ENCODE measurements around the gene HUNK. TPM values are rescaled to one million over a fixed set of nuclear protein-coding genes. Genes with fewer than 3 reads are reported as not detected.
"Not testable (repeated sequence)": the region's sequence is repeated elsewhere in the genome, so short reads cannot be mapped to it uniquely, and the experiment has no call there.

Gene HUNK
- total RNA-seq, 1 donor from 2014 or later, result 41.9 TPM

GRCh38 chr21:32034850-32035249, 162.0 kb downstream of the HUNK start:
- DNase-seq (ENCODE audit: low spot score, unreplicated experiment), result no peak
- H3K4me3 Mint-ChIP-seq (ENCODE audit: low read depth), result no peak overlapping the region
- no peaks in the 10 kb centered on the region for H3K9me3 Mint-ChIP-seq (ENCODE audit: low read depth)
- no peak for TF ChIP-seq CTCF (IDR thresholded peaks at IDR 0.05; ENCODE audit: unreplicated experiment)
- no peak overlapping the region for H3K27ac Mint-ChIP-seq
- H3K27me3 Mint-ChIP-seq, result peaks cover 3% of the 10 kb centered on the region
- peaks cover 5% of the 10 kb centered on the region for H3K36me3 Mint-ChIP-seq (ENCODE audit: insufficient read depth)
- no peaks in the 10 kb centered on the region for H3K4me1 Mint-ChIP-seq (ENCODE audit: low read depth)

GRCh38 chr21:32035617-32036016, 162.8 kb downstream of the HUNK start:
- Mint-ChIP-seq H3K27ac (no peak overlapping the region), H3K4me1 (ENCODE audit: low read depth) (no peaks in the 10 kb centered on the region), H3K4me3 (ENCODE audit: low read depth) (no peak overlapping the region), H3K36me3 (ENCODE audit: insufficient read depth) (no peaks in the 10 kb centered on the region), H3K9me3 (ENCODE audit: low read depth) (peaks cover 6% of the 10 kb centered on the region), H3K27me3 (peaks cover 4% of the 10 kb centered on the region)
- no peak for TF ChIP-seq CTCF (IDR thresholded peaks at IDR 0.05; ENCODE audit: unreplicated experiment)
- no peak for DNase-seq (ENCODE audit: low spot score, unreplicated experiment)

GRCh38 chr21:32036756-32037155, 163.9 kb downstream of the HUNK start:
- no peaks in the 10 kb centered on the region for H3K4me1 Mint-ChIP-seq (ENCODE audit: low read depth)
- H3K27me3 Mint-ChIP-seq, result peaks cover 7% of the 10 kb centered on the region
- peaks cover 12% of the 10 kb centered on the region for H3K9me3 Mint-ChIP-seq (ENCODE audit: low read depth)
- DNase-seq (ENCODE audit: low spot score, unreplicated experiment), result no peak
- H3K4me3 Mint-ChIP-seq (ENCODE audit: low read depth), result no peak overlapping the region
- no peaks in the 10 kb centered on the region for H3K36me3 Mint-ChIP-seq (ENCODE audit: insufficient read depth)
- no peak for TF ChIP-seq CTCF (IDR thresholded peaks at IDR 0.05; ENCODE audit: unreplicated experiment)
- no peak overlapping the region for H3K27ac Mint-ChIP-seq

GRCh38 chr21:32038751-32039150, 165.9 kb downstream of the HUNK start:
- not testable (repeated sequence) for H3K27me3 Mint-ChIP-seq; H3K4me3 Mint-ChIP-seq (ENCODE audit: low read depth); H3K36me3 Mint-ChIP-seq (ENCODE audit: insufficient read depth); H3K27ac Mint-ChIP-seq; DNase-seq (ENCODE audit: low spot score, unreplicated experiment); H3K4me1 Mint-ChIP-seq (ENCODE audit: low read depth)
- peaks cover 15% of the 10 kb centered on the region for H3K9me3 Mint-ChIP-seq (ENCODE audit: low read depth)

GRCh38 chr21:32043458-32043857, 170.6 kb downstream of the HUNK start:
- H3K9me3 Mint-ChIP-seq (ENCODE audit: low read depth), result peaks cover 15% of the 10 kb centered on the region
- H3K4me1 Mint-ChIP-seq (ENCODE audit: low read depth), result no peaks in the 10 kb centered on the region
- H3K4me3 Mint-ChIP-seq (ENCODE audit: low read depth), result no peak overlapping the region
- H3K27me3 Mint-ChIP-seq, result peaks cover 7% of the 10 kb centered on the region
- no peak for DNase-seq (ENCODE audit: low spot score, unreplicated experiment)
- no peaks in the 10 kb centered on the region for H3K36me3 Mint-ChIP-seq (ENCODE audit: insufficient read depth)
- TF ChIP-seq CTCF (IDR thresholded peaks at IDR 0.05; ENCODE audit: unreplicated experiment), result no peak
- H3K27ac Mint-ChIP-seq, result no peak overlapping the region

Measured in progenitor cell of endocrine pancreas (in vitro differentiated cells).